GM23338 (cell line): ENCODE data around the gene TUBGCP4. TPM values are rescaled to one million over a fixed set of nuclear protein-coding genes. Genes with fewer than 3 reads are reported as not detected.

Source experiments
- ATAC-seq: fragments of 200-7000 bp; cut with Tn5 transposase; 3 replicates; pipeline ENCODE4 v1.9.1; 2020
- DNase-seq: peaks from one replicate; pipeline ENCODE4 v3.0.0-alpha.2; 2015; ENCODE audit warnings: low spot score
- H2AFZ ChIP-seq: fragments of 200-600 bp; sonication (generic); 2 replicates; pipeline ENCODE4 v1.8.0; 2016; ENCODE audit warnings: antibody characterized with exemption, mild to moderate bottlenecking, moderate library complexity
- H3F3A ChIP-seq: fragments of 200-600 bp; sonication (generic); replicated peaks from 2 replicates; pipeline ENCODE4 v1.8.0; 2017; ENCODE audit warnings: antibody characterized with exemption, mixed run types, low read depth
- H3K27ac ChIP-seq: fragments of 200-600 bp; sonication (generic); 2 replicates; pipeline ENCODE4 v1.6.1; 2016; ENCODE audit warnings: low read depth
- H3K27me3 ChIP-seq: fragments of 200-600 bp; sonication (generic); 2 replicates; pipeline ENCODE4 v1.8.0; 2016; ENCODE audit warnings: mild to moderate bottlenecking, mixed run types, moderate library complexity; ENCODE audit not compliant: insufficient read depth
- H3K36me3 ChIP-seq: fragments of 200-600 bp; sonication (generic); 2 replicates; pipeline ENCODE4 v1.8.0; 2016; ENCODE audit warnings: mild to moderate bottlenecking; ENCODE audit not compliant: insufficient read depth
- H3K4me1 ChIP-seq: fragments of 200-600 bp; sonication (generic); 2 replicates; pipeline ENCODE4 v1.8.0; 2016; ENCODE audit warnings: mild to moderate bottlenecking, moderate library complexity; ENCODE audit not compliant: insufficient read depth
- H3K4me2 ChIP-seq: fragments of 200-600 bp; sonication (generic); 2 replicates; pipeline ENCODE4 v1.7.1; 2017; ENCODE audit warnings: mixed run types
- H3K4me3 ChIP-seq: fragments of 200-600 bp; sonication (generic); 2 replicates; pipeline ENCODE4 v1.6.1; 2016; ENCODE audit warnings: mixed run types
- H3K79me2 ChIP-seq: fragments of 200-600 bp; sonication (generic); replicated peaks from 2 replicates; pipeline ENCODE4 v1.8.0; 2017; ENCODE audit warnings: mild to moderate bottlenecking; ENCODE audit not compliant: insufficient read depth
- H3K9me2 ChIP-seq: fragments of 200-600 bp; sonication (generic); 2 replicates; pipeline ENCODE4 v1.8.0; 2017; ENCODE audit not compliant: insufficient read depth
- H4K20me1 ChIP-seq: fragments of 200-600 bp; sonication (generic); replicated peaks from 2 replicates; pipeline ENCODE4 v1.8.0; 2017; ENCODE audit warnings: mild to moderate bottlenecking; ENCODE audit not compliant: insufficient read depth
- H3K27ac Mint-ChIP-seq: 2 replicates; pipeline ENCODE4 v1.8.0; 2020; ENCODE audit warnings: inconsistent platforms, mild to moderate bottlenecking, moderate library complexity, mixed read lengths
- H3K27me3 Mint-ChIP-seq: 3 replicates; pipeline ENCODE4 v1.8.0; 2022; ENCODE audit warnings: low read depth, mild to moderate bottlenecking, moderate library complexity, mixed read lengths, inconsistent platforms; ENCODE audit not compliant: insufficient read depth, poor library complexity
- H3K36me3 Mint-ChIP-seq: 3 replicates; pipeline ENCODE4 v1.8.0; 2021; ENCODE audit warnings: low read depth, mild to moderate bottlenecking, inconsistent platforms, moderate library complexity, mixed read lengths
- H3K4me1 Mint-ChIP-seq: 3 replicates; pipeline ENCODE4 v1.8.0; 2020; ENCODE audit warnings: mild to moderate bottlenecking, inconsistent platforms, mixed read lengths
- H3K4me3 Mint-ChIP-seq: 3 replicates; pipeline ENCODE4 v1.8.0; 2021; ENCODE audit warnings: moderate library complexity, mild to moderate bottlenecking, inconsistent platforms, mixed read lengths
- H3K9me3 Mint-ChIP-seq: 3 replicates; pipeline ENCODE4 v1.8.0; 2020; ENCODE audit warnings: moderate library complexity, mild to moderate bottlenecking, inconsistent platforms, mixed read lengths
- CTCF ChIP-seq, 2 experiments: fragments of 200-600 bp in 1 of 2; sonication (generic) in 1 of 2; conservative IDR thresholded peaks; 2 replicates each; pipeline versions ENCODE4 v1.5.1 to v1.6.1; 2016 to 2017; ENCODE audit warnings: antibody characterized with exemption in 2 of 2, low read depth in 2 of 2, mild to moderate bottlenecking in 2 of 2, moderate library complexity in 1 of 2
- EZH2phosphoT487 ChIP-seq: fragments of 200-600 bp; sonication (generic); IDR thresholded peaks from one replicate; pipeline ENCODE4 v1.8.1; 2018; ENCODE audit warnings: antibody characterized with exemption; ENCODE audit not compliant: unreplicated experiment
- JUNB ChIP-seq: IDR thresholded peaks from one replicate; pipeline ENCODE4 v1.6.1; 2016; ENCODE audit warnings: antibody characterized with exemption; ENCODE audit not compliant: unreplicated experiment
- NANOG ChIP-seq: IDR thresholded peaks from 2 replicates; pipeline ENCODE4 v1.6.1; 2016; ENCODE audit warnings: antibody characterized with exemption, borderline replicate concordance
- REST ChIP-seq: IDR thresholded peaks from one replicate; pipeline ENCODE4 v1.6.1; 2018; ENCODE audit warnings: antibody characterized with exemption; ENCODE audit not compliant: unreplicated experiment
- STAT1 ChIP-seq: IDR thresholded peaks from one replicate; pipeline ENCODE4 v1.6.1; 2016; ENCODE audit warnings: antibody characterized with exemption; ENCODE audit not compliant: unreplicated experiment
- ZNF331 ChIP-seq: fragments of 250-450 bp; sonication (Bioruptor Pico); IDR thresholded peaks from 2 replicates; pipeline ENCODE4 v1.5.0; 2020; ENCODE audit warnings: low read depth, mild to moderate bottlenecking, moderate library complexity
- polyA plus RNA-seq: library from polyadenylated mRNA; unstranded; fragments of >200 nt; fragmentation: Nextera tagmentation; extraction: Ambion mirVana; gene quantifications from 2 replicates; pipeline ENCODE4 v1.2.1, GENCODE V29; 2016
- total RNA-seq: library from RNA; depleted of rRNA; stranded (reverse); fragments of >200 nt; shearing (Covaris generic); gene quantifications from 2 replicates; pipeline ENCODE4 v1.2.3, GENCODE V29; 2014

Gene TUBGCP4
- total and polyA plus RNA-seq, 2 experiments from 2014 or later = 10.6 to 18.0 TPM

DNA sequence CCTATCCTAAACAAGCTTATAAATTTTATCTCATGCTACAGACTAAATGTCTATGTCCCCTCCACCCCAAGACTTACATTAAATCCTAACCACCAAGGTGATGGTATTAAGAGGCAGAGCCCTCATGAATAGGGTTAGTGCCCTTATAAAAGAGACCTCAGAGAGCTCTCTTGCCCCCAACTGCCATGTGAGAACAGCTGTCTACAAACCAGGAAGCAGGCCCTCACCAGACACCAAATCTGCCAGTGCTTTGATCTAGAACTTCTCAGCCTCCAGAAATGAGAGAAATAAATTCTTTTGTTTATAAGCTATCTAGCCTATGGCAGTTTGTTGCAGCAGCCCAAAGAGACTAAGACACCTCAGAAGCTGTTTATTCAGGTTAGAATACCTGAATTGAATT, 63.5 kb downstream of the TUBGCP4 start:
- Mint-ChIP-seq H3K27ac (no peak overlapping the region; the same call in 1 of the 2 replicates), H3K36me3 (peaks cover 66% of the 10 kb centered on the region), H3K9me3 (no peaks in the 10 kb centered on the region)

GRCh38 chr15:43436395-43436794, 65.5 kb downstream of the TUBGCP4 start:
- peaks cover 6% of the 10 kb centered on the region; the same call in 2 of the 3 replicates for H3K4me1 Mint-ChIP-seq

More for the DNA sequence above, 63.5 kb downstream of the TUBGCP4 start:
- no peak overlapping the region for H3K27ac ChIP-seq
- H3F3A ChIP-seq = no peaks in the 10 kb centered on the region; the same call in 1 of the 2 replicates
- Mint-ChIP-seq H3K27me3 (no peaks in the 10 kb centered on the region), H3K4me3 (no peak overlapping the region), H3K4me1 (no peaks in the 10 kb centered on the region)
- no peaks in the 10 kb centered on the region; the same call in 1 of the 2 replicates for H3K79me2 ChIP-seq
- H3K36me3 ChIP-seq = peaks cover 41% of the 10 kb centered on the region
- ATAC-seq (no peak), DNase-seq (no peak)
- TF ChIP-seq EZH2phosphoT487 = no peak
- no peaks in the 10 kb centered on the region for H3K9me2 ChIP-seq
- H3K4me3 ChIP-seq = no peak overlapping the region
- H2AFZ ChIP-seq = no peak overlapping the region
- no peaks in the 10 kb centered on the region for H3K27me3 ChIP-seq
- no peak overlapping the region for H3K4me2 ChIP-seq
- peaks cover 17% of the 10 kb centered on the region for H4K20me1 ChIP-seq
- no peaks in the 10 kb centered on the region for H3K4me1 ChIP-seq

More at GRCh38 chr15:43436395-43436794, 65.5 kb downstream of the TUBGCP4 start:
- H3K27me3 Mint-ChIP-seq = no peaks in the 10 kb centered on the region
- no peaks in the 10 kb centered on the region for H3K9me3 Mint-ChIP-seq
- TF ChIP-seq JUNB (no peak), NANOG (no peak), STAT1 (no peak), EZH2phosphoT487 (no peak), ZNF331 (CRISPR knock-in tag) (no peak), REST (no peak), CTCF (conservative IDR thresholded peaks at IDR 0.05; ENCODE audit: low read depth in 2 of 2) (no peak)
- H3F3A ChIP-seq = no peaks in the 10 kb centered on the region; the same call in 1 of the 2 replicates
- no peak overlapping the region for H3K4me2 ChIP-seq
- ATAC-seq (no peak), DNase-seq (no peak)
- no peaks in the 10 kb centered on the region for H3K79me2 ChIP-seq
- H4K20me1 ChIP-seq = peaks cover 13% of the 10 kb centered on the region; the same call in 1 of the 2 replicates
- H3K36me3 ChIP-seq = peaks cover 36% of the 10 kb centered on the region
- no peak overlapping the region; the same call in 1 of the 2 replicates for H3K27ac ChIP-seq
- H3K4me1 ChIP-seq = no peaks in the 10 kb centered on the region
- H3K27me3 ChIP-seq = no peaks in the 10 kb centered on the region
- no peaks in the 10 kb centered on the region for H3K9me2 ChIP-seq
- H3K4me3 ChIP-seq = no peak overlapping the region
- H3K4me3 Mint-ChIP-seq = no peak overlapping the region
- H3K36me3 Mint-ChIP-seq = peaks cover 78% of the 10 kb centered on the region
- no peak overlapping the region for H3K27ac Mint-ChIP-seq
- H2AFZ ChIP-seq = no peak overlapping the region
